ENCODE measurements around the gene FAM240B. TPM values are rescaled to one million over a fixed set of nuclear protein-coding genes. Genes with fewer than 3 reads are reported as not detected.

The FAM240B gene
- total and polyA plus RNA-seq, 2 of the 8 experiments (the other 6 are each of a cell fraction or from before 2014, with no cell fraction given): not detected

- Histone ChIP-seq H3K27ac (ENCODE audit: low read depth, low read length) (no peak overlapping the region), H3K23me2 (ENCODE audit: low read depth, low read length) (no peaks in the 10 kb centered on the region), H2BK15ac (ENCODE audit: low read length) (no peak overlapping the region), H3K4me2 (ENCODE audit: insufficient read depth in 1 of 2, low read depth in 2 of 2, low read length in 2 of 2) (no peak overlapping the region), H3K14ac (ENCODE audit: insufficient read length) (no peak overlapping the region), H3K9ac (replicated peaks in 1 of 4; ENCODE audit: extremely low read depth in 1 of 4, low read depth in 3 of 4, low read length in 3 of 4) (no peak overlapping the region), H4K5ac (ENCODE audit: insufficient read length, low read depth, low read length) (no peak overlapping the region), H4K20me1 (replicated peaks in 1 of 2; ENCODE audit: control insufficient read depth in 1 of 2, insufficient read depth in 2 of 2, low read length in 2 of 2) (no peaks in the 10 kb centered on the region), H3K27me3 (replicated peaks in 1 of 4; ENCODE audit: control insufficient read depth in 3 of 4, extremely low read depth in 1 of 4, insufficient read depth in 3 of 4, low read length in 3 of 4) (peaks cover 0 to 3% (median 1%) of the 10 kb centered on the region in 4 experiments; a peak in 1 of 7 replicates), H2AK5ac (ENCODE audit: low read depth, low read length) (no peak overlapping the region), H3K4me1 (replicated peaks in 1 of 4; ENCODE audit: control insufficient read depth in 3 of 4, insufficient read depth in 4 of 4, low read length in 3 of 4) (no peaks in the 10 kb centered on the region; a peak in 1 of 7 replicates), H3K4me3 (ENCODE audit: extremely low read depth in 1 of 4, insufficient read depth in 2 of 4, low read depth in 3 of 4, low read length in 4 of 4) (no peak overlapping the region), H3K36me3 (ENCODE audit: control insufficient read depth in 2 of 4, insufficient read depth in 4 of 4, low read length in 3 of 4) (no peaks in the 10 kb centered on the region), H3K9me3 (ENCODE audit: insufficient read depth in 2 of 2, low read depth in 1 of 2, low read length in 1 of 2) (0 out of 4 replicates have a peak, but pooled peaks cover 0 to under 1% of the 10 kb centered on the region in 2 experiments), H2BK20ac (ENCODE audit: low read length) (no peak overlapping the region), H3K4ac (replicated peaks; ENCODE audit: insufficient read length, low read depth, low read length) (no peak overlapping the region), H2BK5ac (ENCODE audit: low read depth, low read length) (no peak overlapping the region), H4K91ac (replicated peaks; ENCODE audit: insufficient read length, low read length) (no peak overlapping the region), H4K8ac (ENCODE audit: extremely low read depth, insufficient read depth, low read length) (no peak overlapping the region), H2BK120ac (replicated peaks; ENCODE audit: low read depth, low read length) (no peak overlapping the region), H3K18ac (ENCODE audit: extremely low read depth, low read length) (no peak overlapping the region), H3K79me1 (ENCODE audit: low read depth, low read length) (no peaks in the 10 kb centered on the region), H3K79me2 (ENCODE audit: control insufficient read depth in 1 of 2, insufficient read depth in 2 of 2, low read length in 2 of 2) (no peaks in the 10 kb centered on the region), H3K23ac (ENCODE audit: insufficient read length) (no peak overlapping the region), H2AFZ (ENCODE audit: low read length) (no peak overlapping the region), H2BK12ac (ENCODE audit: low read depth, low read length) (no peak overlapping the region), H3K56ac (replicated peaks; ENCODE audit: insufficient read length, low read depth, low read length) (no peak overlapping the region)
- FAIRE-seq (no peak), DNase-seq (ENCODE audit: low read depth in 1 of 2, low spot score in 2 of 2) (no peak)
- ChIA-PET POLR2A (ENCODE audit: partially characterized antibody) (no interaction called here), CTCF (ENCODE audit: partially characterized antibody) (interaction anchor here (1.2 to 5.4 kb wide), 3 partner anchors 8 to 11 kb away, joined by 3 to 34 read pairs (median 3); no protein-coding TSS in a partner anchor)
- 87% methylated on average over 2 of the region's 2 CpGs; no CpG with 5 or more reads in 1 of the 2 experiments for WGBS, 2 experiments (ENCODE audit: extremely low coverage in 1 of 2, insufficient coverage in 1 of 2, insufficient read length in 1 of 2, insufficient replicate concordance in 2 of 2, low coverage in 1 of 2, low lambda C conversion rate in 2 of 2, missing lambda C conversion rate in 1 of 2)
- no peak for TF ChIP-seq NANOG (IDR thresholded peaks at IDR 0.05; ENCODE audit: insufficient read depth, low read depth, low read length, poor library complexity, severe bottlenecking)
- TF ChIP-seq JUN (IDR thresholded peaks at IDR 0.05; ENCODE audit: low read depth, low read length): no peak
- no peak for TF ChIP-seq HDAC2 (IDR thresholded peaks at IDR 0.05; ENCODE audit: borderline replicate concordance in 1 of 2, low read depth in 2 of 2, low read length in 2 of 2)
These were observed 22.1 kb downstream of the FAM240B start for GRCh38 chr9:38697776-38698300.

Measured in H1 (cell line).